HepG2 (cell line): ENCODE data around the gene RPS25.

Experiments used
- EED ChIP-seq: sonication (generic); formaldehyde crosslinking; IDR thresholded peaks from 2 replicates; pipeline ENCODE4 v1.5.0; 2020; ENCODE audit warnings: mild to moderate bottlenecking, missing genetic modification reagents
- EHMT2 ChIP-seq: fragments of 200-600 bp; sonication (generic); IDR thresholded peaks from 2 replicates; pipeline ENCODE4 v1.7.0; 2017; ENCODE audit warnings: antibody characterized with exemption, low read depth, low read length, borderline replicate concordance
- FOXP1 ChIP-seq, 2 experiments: fragments of 450-650 bp in 1 of 2; IDR thresholded peaks; 2 replicates each; pipeline ENCODE4 v1.6.1; 2017 to 2018; ENCODE audit warnings: antibody characterized with exemption in 1 of 2
- MXI1 ChIP-seq: IDR thresholded peaks from 3 replicates; pipeline ENCODE4 v1.6.1; 2012; ENCODE audit warnings: low read depth, low read length, inconsistent platforms, borderline replicate concordance
- PBX3 ChIP-seq: sonication (generic); formaldehyde crosslinking; IDR thresholded peaks from 2 replicates; pipeline ENCODE4 v1.8.1; 2023; ENCODE audit warnings: missing genetic modification reagents, inconsistent platforms, borderline replicate concordance
- POLR2AphosphoS5 ChIP-seq: IDR thresholded peaks from 2 replicates; pipeline ENCODE4 v1.6.1; 2012; ENCODE audit warnings: low read depth, low read length
- SATB2 ChIP-seq: sonication (generic); formaldehyde crosslinking; IDR thresholded peaks from 2 replicates; pipeline ENCODE4 v1.5.0; 2020; ENCODE audit warnings: missing genetic modification reagents
- SMC3 ChIP-seq: IDR thresholded peaks from 2 replicates; pipeline ENCODE4 v1.6.1; 2011; ENCODE audit warnings: low read length, improper control_type of control experiment
- ZNF101 ChIP-seq: sonication (generic); formaldehyde crosslinking; IDR thresholded peaks from 2 replicates; pipeline ENCODE4 v1.4.0; 2020; ENCODE audit warnings: mild to moderate bottlenecking, low read depth, missing genetic modification reagents, borderline replicate concordance
- TF ChIP-seq, protein P1 (sequence below): sonication (generic); formaldehyde crosslinking; IDR thresholded peaks from 2 replicates; pipeline ENCODE4 v1.5.0; 2020; ENCODE audit warnings: missing genetic modification reagents

DNA sequence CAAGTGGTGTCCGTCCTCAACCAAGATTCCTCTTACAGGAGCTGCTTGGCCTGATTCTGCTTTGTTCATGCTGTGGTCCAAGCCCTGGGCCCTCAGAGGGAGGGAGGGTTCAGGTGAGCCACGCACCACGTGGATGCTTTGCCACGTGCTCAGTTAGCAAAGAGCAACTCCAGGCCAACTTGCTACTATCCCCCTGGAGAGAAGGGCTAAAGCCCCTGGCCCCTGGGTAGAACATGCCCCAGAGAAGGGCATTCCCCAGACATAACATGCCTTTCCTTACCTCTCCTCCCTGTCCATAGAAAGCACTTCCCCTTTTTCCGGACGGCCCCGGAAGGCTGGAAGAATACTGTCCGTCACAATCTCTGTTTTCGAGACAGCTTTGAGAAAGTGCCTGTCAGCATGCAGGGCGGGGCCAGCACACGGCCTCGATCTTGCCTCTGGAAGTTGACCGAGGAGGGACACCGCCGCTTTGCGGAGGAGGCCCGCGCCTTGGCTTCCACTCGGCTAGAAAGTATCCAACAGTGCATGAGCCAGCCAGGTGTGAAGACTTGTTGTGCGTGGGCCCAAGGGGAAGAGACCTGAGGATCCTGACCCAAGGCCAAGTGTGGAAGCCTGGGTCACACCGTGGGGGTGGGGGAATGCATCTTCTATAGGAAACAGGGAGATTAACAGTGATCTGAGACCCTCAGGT, 37.8 kb downstream of the RPS25 start:
- TF ChIP-seq POLR2AphosphoS5 (no peak), SMC3 (no peak), PBX3 (CRISPR knock-in tag) (no peak), EHMT2 (no peak), EED (no peak), MXI1 (no peak), FOXP1 (IDR thresholded peaks at IDR 0.05) (no peak), FOXP1 (CRISPR knock-in tag; IDR thresholded peaks at IDR 0.05) (no peak), SATB2 (CRISPR knock-in tag) (no peak), ZNF101 (CRISPR knock-in tag) (no peak)
- TF ChIP-seq, protein P1, sequence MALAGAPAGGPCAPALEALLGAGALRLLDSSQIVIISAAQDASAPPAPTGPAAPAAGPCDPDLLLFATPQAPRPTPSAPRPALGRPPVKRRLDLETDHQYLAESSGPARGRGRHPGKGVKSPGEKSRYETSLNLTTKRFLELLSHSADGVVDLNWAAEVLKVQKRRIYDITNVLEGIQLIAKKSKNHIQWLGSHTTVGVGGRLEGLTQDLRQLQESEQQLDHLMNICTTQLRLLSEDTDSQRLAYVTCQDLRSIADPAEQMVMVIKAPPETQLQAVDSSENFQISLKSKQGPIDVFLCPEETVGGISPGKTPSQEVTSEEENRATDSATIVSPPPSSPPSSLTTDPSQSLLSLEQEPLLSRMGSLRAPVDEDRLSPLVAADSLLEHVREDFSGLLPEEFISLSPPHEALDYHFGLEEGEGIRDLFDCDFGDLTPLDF, result no peak
